Breast epithelium (tissue), 3 donors: ENCODE results near the gene ITPRID2.

Source experiments
- POLR2A ChIP-seq: fragments of 450-650 bp; IDR thresholded peaks from one replicate; pipeline ENCODE4 v1.6.1; 2016; ENCODE audit warnings: antibody characterized with exemption, mild to moderate bottlenecking, moderate library complexity
- TF ChIP-seq, protein P1 (sequence below), 3 donors: fragments of 450-650 bp; IDR thresholded peaks; one replicate each; pipeline ENCODE4 v1.5.1; 2016 to 2017; ENCODE audit warnings: antibody characterized with exemption in 3 of 3, mild to moderate bottlenecking in 3 of 3, moderate library complexity in 3 of 3

DNA sequence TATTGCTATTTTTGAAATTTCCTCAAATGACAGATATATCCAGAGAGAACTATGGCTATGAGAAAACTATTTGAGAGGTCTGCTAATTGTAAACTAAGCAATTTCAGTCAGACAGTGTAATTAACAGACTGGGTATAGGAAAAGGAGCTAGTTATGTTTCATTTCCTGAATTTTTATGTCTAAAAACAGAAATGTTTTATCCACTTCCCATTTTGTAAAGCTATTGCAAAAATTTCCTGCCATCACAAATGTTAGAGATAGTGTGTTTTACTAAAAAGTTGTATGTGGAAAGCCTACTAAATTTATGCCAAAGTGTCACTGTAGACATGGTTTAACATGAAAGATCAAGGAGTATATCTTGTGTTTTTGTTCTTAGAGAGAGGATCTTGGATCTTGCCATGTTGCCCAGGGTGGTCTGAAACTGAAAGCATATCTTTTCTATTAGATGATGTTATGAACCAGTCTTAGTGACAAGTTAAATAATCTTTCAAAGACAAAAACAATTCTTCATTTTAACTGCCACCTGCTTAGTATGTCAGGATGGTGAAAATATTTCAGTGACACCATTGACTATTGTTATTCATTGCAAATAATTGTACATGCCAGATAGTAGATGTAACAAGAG, 40.5 kb upstream of the ITPRID2 start:
- TF ChIP-seq POLR2A, result no peak
- TF ChIP-seq, protein P1, sequence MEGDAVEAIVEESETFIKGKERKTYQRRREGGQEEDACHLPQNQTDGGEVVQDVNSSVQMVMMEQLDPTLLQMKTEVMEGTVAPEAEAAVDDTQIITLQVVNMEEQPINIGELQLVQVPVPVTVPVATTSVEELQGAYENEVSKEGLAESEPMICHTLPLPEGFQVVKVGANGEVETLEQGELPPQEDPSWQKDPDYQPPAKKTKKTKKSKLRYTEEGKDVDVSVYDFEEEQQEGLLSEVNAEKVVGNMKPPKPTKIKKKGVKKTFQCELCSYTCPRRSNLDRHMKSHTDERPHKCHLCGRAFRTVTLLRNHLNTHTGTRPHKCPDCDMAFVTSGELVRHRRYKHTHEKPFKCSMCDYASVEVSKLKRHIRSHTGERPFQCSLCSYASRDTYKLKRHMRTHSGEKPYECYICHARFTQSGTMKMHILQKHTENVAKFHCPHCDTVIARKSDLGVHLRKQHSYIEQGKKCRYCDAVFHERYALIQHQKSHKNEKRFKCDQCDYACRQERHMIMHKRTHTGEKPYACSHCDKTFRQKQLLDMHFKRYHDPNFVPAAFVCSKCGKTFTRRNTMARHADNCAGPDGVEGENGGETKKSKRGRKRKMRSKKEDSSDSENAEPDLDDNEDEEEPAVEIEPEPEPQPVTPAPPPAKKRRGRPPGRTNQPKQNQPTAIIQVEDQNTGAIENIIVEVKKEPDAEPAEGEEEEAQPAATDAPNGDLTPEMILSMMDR (IDR thresholded peaks at IDR 0.05), result no peak
